Endometrial microvascular endothelial cells (primary cell): ENCODE results near the gene CDK14. TPM values are rescaled to one million over a fixed set of nuclear protein-coding genes. Genes with fewer than 3 reads are reported as not detected.

Experiments used
- in situ Hi-C: cut with HindIII; loops from 2 replicates; pipeline ENCODE4 v1.10.0; 2017; ENCODE audit warnings: low sequenced_read_pairs, low pct_unique_long_range_greater_than_20kb; ENCODE audit errors: inconsistent ontology term
- total RNA-seq: library from RNA; depleted of rRNA; stranded (reverse); fragments of >200 nt; gene quantifications from one replicate; pipeline ENCODE4 v1.2.3, GENCODE V29; 2015; ENCODE audit errors: inconsistent ontology term

The CDK14 gene
- total RNA-seq, 1 donor from 2014 or later = 7.2 TPM

- in situ Hi-C loops = no loop called here
Measured at GRCh38 chr7:91128683-91129348, 532.7 kb downstream of the CDK14 start.

GRCh38 chr7:91135300-91135699 is 539.2 kb downstream of the CDK14 start:
- in situ Hi-C loops = no loop called here

GRCh38 chr7:91135703-91136430 is 539.7 kb downstream of the CDK14 start:
- in situ Hi-C loops = no loop called here

GRCh38 chr7:91137153-91137787 is 541.1 kb downstream of the CDK14 start:
- in situ Hi-C loops = no loop called here

GRCh38 chr7:91137788-91138368 is 541.8 kb downstream of the CDK14 start:
- in situ Hi-C loops = no loop called here

- in situ Hi-C loops = no loop called here
Measured at GRCh38 chr7:91140286-91140685, 544.2 kb downstream of the CDK14 start.

GRCh38 chr7:91140982-91141381 is 544.9 kb downstream of the CDK14 start:
- in situ Hi-C loops = no loop called here

- in situ Hi-C loops = no loop called here
Measured at GRCh38 chr7:91142743-91143142, 546.6 kb downstream of the CDK14 start.

GRCh38 chr7:91149341-91150246 is 553.5 kb downstream of the CDK14 start:
- in situ Hi-C loops = no loop called here

GRCh38 chr7:91151916-91152315 is 555.8 kb downstream of the CDK14 start:
- in situ Hi-C loops = no loop called here

- in situ Hi-C loops = no loop called here
Measured at GRCh38 chr7:91156316-91157185, 560.4 kb downstream of the CDK14 start.

- in situ Hi-C loops = no loop called here
Measured at GRCh38 chr7:91157579-91158320, 561.6 kb downstream of the CDK14 start.

GRCh38 chr7:91162436-91162835 is 566.3 kb downstream of the CDK14 start:
- in situ Hi-C loops = no loop called here

- in situ Hi-C loops = no loop called here
Measured at GRCh38 chr7:91164506-91164905, 568.4 kb downstream of the CDK14 start.

GRCh38 chr7:91165006-91165845 is 569.1 kb downstream of the CDK14 start:
- in situ Hi-C loops = no loop called here

- in situ Hi-C loops = no loop called here
Measured at GRCh38 chr7:91165846-91166230, 569.7 kb downstream of the CDK14 start.
